GM19043 (cell line): ENCODE measurements around the gene C13orf46.
"Not testable (repeated sequence)": the region's sequence is repeated elsewhere in the genome, so short reads cannot be mapped to it uniquely, and the experiment has no call there.

ENCODE experiments used
- ATAC-seq: cut with Tn5 transposase; IDR thresholded peaks from one replicate; pipeline ENCODE4 v1.9.1; 2021; ENCODE audit warnings: low read depth; ENCODE audit not compliant: unreplicated experiment

The C13orf46 gene

DNA sequence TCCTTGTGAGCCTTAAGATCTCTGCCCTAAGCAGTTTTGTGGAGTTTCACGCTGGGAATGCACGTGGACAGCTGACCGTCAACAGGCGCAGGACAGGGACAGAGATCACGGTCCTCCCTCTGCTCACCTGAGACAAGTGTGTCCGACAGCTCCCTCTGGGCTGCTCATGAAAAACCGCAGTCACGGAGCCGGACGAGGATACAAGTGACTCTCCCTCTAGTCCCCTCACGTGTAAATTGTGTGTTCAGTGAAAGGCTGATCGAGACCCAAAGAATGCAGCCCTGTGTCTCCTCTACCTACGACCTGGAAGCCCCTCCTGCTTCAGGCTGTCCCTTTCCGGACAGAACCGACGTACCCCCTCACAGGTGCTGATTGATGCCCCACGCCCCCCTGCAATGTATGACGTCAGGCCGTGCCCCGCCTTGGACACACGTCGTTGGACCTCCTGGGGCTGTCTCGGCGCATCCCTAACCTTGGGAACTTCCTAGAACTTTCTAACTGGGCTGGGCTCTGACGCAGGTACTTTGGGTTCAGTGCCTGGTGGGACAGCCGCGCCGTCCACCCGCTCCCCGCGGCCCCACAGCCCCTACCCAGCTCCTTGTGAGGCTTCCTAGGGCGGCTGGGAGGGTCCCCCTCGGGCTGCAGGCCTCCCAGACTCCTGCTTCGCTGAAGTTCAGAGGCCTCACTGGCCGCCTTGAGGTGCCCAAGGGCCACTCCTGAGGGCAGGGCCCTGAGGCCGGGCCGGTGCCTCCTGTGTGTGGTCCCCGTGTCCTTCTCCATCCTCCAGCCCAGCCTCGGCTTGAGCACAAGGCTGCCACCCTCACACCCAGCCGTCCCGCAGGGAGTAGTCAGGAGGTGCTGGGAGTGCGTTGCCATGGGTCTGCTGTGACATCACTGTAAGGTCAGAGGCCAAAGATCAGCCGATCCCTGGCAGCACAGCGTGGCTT lies at the start of gene C13orf46:
C13orf46 (minus strand) TSS at position 859 of the 947 bp plus-strand sequence; CDS start at position 780, 79 bp downstream.
- ATAC-seq: no peak

DNA sequence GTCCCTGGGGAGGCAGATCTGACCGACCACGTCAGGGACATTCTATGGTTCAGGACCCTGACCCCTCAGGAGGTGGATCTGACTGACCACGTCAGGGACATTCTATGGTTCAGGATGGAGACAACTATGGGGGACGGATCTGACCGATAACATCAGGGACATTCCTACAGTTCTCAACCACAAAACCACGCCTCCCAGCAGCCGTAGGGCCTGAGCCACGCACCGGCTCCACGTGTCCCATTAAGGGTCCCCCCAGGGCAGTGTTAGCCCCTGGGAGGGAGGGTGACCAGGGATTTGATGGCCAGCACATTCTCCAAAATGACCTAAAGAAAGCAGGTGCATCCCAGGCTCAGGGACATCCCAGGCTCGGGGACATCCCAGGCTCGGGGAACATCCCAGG lies 49.0 kb upstream of the C13orf46 start:
- no peak for ATAC-seq

DNA sequence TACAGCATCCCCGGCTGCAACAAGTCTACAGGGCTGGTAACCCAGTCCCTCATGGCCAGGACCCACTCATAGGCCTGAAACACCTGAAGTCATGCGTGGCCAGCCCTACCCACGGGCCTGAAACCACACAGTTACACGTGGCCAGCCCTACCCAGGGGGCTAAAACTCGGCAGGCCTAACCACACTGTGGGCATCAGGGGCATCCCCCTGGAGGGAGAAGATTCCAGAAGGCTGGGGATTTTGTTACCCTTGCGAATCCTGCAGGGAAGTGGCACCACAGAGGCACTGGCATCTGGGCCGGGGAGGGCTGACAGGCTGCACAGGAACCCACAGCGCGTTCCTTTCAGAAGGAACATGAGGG lies 48.4 kb upstream of the C13orf46 start:
- no peak for ATAC-seq

DNA sequence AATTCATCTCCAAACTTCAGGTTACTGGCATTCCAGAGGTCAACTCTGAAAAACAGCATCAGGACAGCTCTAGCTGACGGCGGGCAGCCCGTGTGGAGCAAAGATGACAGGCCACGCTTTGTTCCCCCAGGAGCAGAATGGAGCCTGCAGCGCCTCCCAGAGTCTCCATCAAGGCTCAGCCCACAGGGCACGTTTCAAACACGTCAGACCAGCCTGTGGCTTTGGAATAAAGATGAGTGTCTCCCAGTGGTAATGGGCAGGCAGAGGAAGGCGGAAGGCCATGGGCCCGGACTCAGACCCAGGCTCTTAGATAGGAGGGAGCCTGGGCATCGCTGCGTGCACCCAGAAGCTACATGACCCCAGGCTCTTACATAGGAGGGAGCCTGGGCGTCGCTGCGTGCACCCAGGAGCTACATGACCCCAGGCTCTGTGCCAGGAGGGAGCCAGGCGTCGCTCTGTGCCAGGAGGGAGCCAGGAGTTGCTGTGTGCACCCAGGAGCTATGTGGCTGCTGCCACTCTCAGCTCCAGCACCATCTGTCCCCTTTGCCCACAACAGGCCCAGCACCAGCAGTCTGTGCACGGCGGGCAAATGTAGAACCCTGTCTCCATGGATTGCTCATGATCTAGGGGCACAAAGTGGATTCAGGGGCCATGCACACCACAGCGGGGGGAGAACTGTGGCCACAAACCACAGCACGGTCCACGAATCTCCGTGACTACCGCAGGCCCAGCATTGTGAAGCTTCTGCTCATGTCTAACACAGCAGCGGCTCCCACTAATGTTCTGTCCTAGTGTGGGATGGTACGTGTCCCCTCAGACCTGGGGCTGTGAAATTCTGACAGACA lies 47.8 kb upstream of the C13orf46 start:
- ATAC-seq: no peak

DNA sequence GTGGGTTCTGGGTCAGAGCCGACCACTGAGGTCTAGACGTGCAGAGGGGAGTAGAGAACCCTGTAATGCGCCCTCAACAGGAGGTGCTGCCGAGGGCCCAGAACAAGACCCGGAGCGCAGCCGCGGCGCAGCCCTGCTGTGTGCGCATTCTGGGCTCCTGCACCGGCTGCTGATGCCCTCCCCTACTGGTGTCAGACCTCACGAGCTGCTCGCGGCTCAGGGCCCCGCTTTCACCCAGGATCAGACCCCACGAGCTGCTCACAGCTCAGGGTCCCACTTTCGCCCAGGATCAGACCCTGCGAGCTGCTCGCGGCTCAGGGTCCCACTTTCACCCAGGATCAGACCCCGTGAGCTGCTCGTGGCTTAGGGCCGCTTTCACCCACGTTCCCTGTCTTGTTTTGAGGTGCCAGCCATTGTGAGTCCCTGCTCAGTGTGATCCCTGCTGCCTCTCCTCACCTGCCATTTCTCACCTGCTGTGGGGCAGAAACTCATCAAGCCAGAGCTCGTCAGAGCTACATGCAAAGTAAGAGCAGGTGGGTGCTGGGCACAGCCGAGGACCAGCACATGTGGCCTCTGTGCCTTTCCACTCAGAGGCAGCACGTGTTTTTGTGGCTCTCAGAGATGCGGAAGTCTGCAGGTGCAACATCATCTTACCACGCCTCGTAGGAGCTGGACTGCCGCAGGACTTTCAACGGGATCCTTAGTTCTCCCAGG lies 47.0 kb upstream of the C13orf46 start:
- no peak for ATAC-seq

DNA sequence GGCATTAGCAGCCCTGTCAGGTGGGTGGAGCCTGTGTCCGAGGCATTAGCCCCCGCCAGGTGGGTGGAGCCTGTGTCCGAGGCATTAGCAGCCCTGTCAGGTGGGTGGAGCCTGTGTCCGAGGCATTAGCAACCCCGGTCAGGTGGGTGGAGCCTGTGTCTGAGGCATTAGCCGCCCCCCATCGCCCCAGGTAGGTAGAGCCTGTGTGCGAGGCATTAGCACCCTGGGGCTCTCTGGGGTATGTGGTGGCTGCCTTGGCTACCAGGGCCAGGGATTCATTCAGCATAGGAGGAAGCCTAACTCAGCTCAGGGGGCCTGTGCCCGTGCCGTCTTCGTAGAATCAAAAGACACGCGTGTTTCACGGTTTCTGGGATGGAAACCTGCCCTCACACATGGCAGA lies 46.3 kb upstream of the C13orf46 start:
- not testable (repeated sequence) for ATAC-seq

DNA sequence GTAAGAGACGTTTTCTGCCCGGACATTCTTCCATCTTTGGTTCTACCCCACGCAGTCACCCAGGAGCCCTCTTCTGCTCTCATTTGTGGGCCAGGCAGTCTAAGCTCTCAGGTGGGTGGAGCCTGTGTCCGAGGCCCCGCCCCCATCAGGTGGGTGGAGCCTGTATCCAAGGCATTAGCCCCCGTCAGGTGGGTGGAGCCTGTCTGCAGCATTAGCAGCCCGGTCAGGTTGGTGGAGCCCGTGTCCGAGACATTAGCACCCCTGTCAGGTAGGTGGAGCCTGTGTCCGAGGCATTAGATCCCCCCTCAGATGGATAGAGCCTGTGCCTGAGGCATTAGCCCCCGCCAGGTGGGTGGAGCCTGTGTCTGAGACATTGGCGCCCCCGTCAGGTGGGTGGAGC lies 45.5 kb upstream of the C13orf46 start:
- ATAC-seq: no peak

DNA sequence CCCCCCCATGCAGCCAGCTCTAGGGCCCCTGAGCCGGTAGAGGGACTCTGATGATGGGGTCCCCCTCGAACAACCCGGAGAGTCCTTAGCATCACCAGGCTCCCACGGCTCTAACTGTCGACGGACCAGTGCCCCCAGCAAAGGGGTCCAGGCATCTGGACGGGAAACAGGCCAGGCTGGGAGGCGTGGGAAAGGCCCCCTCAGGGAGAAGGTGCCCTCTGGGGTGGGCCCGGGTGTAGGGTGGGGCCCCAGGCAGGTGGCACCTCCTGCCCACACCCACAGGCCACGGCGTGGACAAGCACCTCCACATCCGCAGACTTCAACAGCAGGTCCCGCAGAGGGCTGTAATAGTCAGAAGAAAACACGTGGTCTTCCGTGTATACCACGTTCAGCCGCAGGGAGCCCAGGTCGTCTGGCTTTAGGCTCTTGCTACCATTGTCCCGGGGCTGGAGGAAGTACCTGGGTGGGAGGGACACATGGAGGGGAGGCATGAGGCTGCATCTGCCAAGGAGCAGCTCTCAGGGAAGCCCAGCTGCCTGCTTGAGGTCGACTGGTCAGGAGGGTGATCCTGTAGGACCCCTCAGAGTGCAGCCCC lies 44.7 kb upstream of the C13orf46 start:
- ATAC-seq: no peak

DNA sequence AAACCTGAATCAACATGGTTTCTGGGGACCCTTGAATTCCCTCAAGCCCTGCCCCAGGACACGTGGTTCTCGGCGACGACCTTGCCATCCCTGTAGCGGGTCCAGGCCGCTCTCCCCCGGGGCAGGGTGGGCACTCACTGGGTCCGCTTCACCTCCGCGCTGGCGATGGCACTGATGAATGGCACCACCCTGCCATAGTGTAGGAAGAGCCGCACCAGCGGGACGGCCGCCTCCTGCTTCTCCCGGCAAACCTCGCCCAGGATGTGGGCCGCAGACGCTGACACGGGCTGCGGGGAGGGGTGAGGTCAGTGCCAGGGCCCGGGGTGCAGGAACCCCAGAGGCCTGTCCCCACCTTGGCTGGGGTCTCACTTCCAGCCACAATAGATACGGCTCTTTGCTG lies 44.1 kb upstream of the C13orf46 start:
- no peak for ATAC-seq

DNA sequence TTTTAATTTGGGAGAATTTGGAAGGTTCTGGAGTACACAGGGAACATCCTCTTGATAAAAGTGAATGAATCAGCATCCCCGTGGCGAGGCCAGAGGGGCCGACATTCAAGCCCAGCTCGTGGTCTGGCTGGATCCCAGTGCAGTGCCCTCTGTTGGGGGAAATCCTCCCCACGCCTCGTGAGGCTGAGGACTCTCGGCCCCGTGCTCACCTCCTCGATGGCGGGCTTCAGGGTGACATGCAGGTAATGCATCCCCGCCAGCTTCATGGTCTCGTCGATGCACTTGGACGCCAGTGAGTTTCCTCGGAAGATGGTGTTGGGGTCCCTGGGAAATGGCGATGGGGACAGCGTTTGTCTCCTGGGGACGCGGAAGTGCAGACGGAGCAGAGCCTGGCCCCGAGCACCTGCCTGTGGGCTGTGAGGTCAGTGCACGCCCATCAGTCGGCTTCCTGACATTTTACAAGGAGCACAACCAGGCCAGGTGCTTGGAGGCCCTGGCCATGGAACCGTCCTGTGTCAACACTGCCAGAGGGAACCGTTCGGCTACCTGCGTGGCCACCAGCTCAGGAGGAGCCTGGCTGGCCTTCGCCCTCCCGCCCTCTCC lies 43.3 kb upstream of the C13orf46 start:
- no peak for ATAC-seq

DNA sequence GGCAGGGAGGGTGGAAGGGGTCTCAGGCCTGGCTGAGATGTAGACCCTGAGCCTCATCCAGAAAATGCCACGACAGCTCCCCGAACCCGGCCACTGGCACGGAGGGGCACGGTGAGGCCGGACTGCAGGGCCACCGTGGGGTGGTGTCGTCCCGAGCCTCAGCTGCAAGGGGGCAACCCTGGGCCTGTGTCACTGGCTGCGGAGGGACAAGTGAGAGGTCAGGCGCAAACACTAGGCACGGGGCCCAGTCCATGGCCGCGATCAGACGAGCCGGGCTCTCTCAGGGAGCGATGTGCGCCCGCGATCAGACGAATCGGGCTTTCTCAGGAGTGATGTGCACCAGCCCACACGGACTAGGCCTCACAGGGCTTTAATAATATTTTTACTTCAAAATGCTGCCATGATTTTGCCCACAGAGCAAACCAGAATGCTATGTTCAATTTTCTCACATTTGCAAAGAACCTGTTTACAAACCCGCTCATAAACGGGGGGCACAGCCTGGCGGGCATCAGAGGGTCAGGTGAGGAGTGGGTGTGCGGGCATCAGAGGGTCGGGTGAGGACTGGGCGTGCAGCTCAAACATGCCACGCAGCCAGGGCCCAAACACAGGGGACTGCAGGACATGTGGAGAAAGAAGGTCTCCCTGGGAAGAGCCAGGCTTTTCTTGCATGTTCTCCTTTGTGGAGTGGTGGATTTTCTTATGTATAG lies 42.6 kb upstream of the C13orf46 start:
- ATAC-seq: no peak

DNA sequence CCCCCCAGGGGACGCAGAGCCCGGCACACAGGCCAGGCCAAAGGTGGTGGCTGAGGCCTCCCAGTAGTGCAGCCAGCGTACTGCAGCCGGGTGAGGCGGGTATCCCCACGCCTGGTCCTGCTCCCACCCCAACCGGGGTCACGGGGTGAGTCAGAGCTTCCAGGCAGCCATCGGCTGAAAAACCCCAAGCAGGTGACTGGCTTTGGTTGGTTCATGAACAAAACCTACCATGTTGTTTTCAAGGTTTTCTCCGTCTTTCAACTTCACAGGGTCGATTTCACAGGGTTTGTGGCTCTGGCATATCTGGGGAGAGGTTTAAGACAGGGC lies 42.1 kb upstream of the C13orf46 start:
- no peak for ATAC-seq

DNA sequence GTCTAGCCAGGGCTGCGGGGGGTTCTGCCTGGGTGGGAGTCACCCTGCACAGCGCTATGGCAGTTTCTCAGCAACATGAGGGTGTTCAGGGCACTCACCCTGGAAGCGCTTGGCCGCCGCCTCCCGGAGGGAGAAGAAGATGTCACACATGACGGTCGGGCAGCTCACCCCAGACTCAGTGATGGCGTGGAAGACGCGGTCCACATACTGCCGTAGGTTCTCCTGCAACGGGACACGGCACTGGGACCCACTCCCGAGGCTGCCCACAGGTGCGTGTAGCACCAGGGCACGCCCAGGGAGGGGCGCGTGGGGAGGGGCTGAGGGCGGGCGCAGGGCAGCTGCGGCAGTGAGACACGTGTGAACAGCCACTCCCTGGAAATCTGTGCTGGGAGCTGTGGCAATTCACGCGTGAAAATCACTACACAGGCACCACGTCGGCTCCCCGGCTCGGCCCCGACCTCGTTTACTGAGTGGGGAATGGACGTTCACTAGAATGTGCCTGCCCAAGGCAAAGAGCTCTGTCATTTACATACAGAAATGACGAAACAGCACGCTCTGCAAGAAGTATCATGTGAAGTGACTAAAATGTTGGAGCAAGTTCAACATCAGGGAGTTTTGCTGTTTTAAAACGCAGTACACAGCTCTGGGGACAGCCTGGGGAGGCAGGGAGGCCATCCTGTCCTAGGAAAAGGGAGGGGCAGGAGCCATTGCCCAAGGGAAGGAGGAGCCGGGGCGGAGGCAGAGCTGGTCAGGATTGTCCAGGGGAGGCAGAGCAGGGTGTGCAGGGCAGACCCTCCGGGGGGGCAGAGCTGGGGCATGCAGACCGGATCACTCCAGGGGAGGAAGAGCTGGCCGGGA lies 41.5 kb upstream of the C13orf46 start:
- no peak for ATAC-seq

DNA sequence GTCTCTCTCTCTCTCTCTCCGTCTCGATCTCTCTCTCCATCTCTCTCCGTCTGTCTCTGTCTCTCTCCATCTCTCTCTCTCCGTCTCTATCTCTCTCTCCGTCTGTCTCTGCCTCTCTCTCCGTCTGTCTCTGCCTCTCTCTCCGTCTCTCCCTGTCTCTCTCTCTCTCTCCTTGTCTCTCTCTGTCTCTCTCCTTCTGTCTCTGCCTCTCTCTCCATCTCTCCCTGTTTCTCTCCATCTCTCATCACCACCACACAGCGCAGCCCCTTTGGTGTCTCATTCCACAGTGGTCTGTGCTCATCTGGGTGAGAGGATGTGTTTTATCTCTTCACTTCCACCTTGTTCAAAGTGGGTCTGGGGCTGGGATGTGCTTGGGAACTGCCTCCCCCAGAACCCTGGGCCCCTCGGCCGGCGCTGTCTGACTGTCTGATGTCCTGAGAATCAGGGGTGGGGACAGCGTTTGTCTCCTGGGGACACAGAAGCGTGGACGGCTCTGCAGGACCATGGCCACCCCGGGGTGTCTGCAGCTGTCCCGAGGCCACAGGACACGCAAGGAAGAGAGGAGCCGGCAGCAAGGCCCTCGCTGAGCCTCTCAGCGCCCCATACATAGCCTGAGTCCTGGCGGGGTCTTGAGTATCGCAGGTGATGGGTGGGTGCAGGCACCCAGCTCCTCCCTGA lies 40.2 kb upstream of the C13orf46 start:
- ATAC-seq: no peak

DNA sequence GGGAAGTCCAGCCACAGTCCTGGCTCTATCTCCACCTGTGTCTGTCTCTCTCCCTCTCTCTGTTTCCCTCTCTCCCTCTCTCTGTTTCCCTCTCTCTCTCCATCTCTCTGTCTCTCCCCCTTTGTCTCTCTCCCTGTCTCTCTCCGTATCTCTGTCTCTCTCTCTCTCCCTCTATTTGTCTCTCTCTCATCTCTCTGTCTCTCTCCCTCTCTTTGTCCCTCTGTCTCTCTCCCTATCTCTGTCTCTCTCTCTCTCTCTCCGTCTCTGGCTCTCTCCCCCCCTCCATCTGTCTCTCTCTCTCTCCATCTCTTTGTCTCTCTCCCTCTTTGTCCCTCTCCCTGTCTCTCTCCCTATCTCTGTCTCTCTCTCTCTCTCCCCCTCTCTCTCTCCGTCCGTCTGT lies 39.5 kb upstream of the C13orf46 start:
- no peak for ATAC-seq

DNA sequence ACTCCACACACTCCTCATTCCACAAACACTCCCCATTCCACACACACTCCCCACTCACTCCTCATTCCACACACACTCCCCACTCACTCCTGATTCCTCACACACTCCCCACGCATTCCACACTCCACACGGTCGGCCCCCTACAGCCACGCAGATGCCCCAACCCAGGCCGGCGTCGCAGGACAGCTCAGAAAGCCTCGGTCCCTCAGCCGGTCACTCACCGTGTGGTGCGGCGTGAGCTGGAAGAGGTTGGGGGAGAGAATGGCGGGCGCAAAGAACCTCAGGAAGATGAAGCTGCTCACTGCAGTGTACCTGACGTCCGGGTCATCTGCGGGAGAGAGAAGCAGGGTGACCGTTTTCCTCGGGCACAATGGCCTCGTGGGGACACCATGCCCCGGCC lies 39.0 kb upstream of the C13orf46 start:
- ATAC-seq: no peak

DNA sequence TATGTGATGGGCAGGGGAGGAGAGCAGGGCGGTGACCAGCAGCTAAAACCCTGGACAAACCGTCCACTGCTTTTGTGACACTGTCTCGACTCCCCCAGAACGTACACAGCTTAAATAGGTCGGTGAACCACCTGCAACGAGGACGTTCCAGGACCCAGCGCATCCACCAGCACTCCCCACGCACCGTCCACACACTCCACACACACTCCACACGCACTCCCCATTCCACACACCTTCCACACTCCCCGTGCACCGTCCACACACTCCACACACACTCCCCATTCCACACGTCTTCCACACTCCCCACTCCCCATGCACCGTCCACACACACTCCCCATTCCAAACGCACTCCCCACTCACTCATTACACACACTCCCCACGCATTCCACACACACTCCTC lies 38.3 kb upstream of the C13orf46 start:
- no peak for ATAC-seq

DNA sequence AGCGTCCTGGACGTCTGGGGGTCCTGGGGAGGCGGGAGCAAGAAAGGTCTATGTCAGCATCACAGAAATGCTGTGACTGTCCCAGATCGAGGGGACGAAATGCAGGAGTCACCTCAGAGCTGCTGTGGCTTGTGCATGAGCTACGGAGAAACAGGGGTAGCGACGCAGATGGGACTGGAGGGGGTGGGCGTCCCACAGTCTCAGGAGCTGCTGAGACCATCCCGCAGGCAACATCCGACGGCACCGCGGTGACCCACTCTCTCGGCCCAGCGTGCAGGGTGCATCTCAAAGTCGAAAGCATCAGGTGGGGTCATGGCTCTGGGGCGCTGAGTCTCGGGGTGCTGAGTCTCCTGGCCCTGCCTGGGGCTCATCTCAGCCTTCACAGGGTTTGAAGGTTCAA lies 37.4 kb upstream of the C13orf46 start:
- no peak for ATAC-seq
